NCI-H146 treated with DMSO at 0.1 percent for 48 hours (cell line): ENCODE data around the gene CUZD1.

Experiments
- DNase-seq: peaks from one replicate; lab custom pipeline; 2025; ENCODE audit not compliant: unreplicated experiment; lab: John Stamatoyannopoulos, UW

CUZD1 gene

GRCh38 chr10:122855745-122856144, 10.1 kb upstream of the CUZD1 start:
- DNase-seq, result no peak

GRCh38 chr10:122854648-122855047, 9.0 kb upstream of the CUZD1 start:
- DNase-seq, result no peak

- DNase-seq, result no peak
Measured at GRCh38 chr10:122853665-122854313, 8.1 kb upstream of the CUZD1 start.

- DNase-seq, result no peak
Measured at GRCh38 chr10:122852261-122852660, 6.6 kb upstream of the CUZD1 start.

- DNase-seq, result no peak
Measured at GRCh38 chr10:122850705-122851640, 5.3 kb upstream of the CUZD1 start.

GRCh38 chr10:122849900-122850605, 4.4 kb upstream of the CUZD1 start:
- DNase-seq, result no peak

GRCh38 chr10:122849090-122849489, 3.4 kb upstream of the CUZD1 start:
- no peak for DNase-seq

- no peak for DNase-seq
Measured at GRCh38 chr10:122847782-122848604, 2.3 kb upstream of the CUZD1 start.

- no peak for DNase-seq
Measured at GRCh38 chr10:122844146-122844545, 1.5 kb downstream of the CUZD1 start.

- DNase-seq, result no peak
Measured at GRCh38 chr10:122841569-122841968, 4.1 kb downstream of the CUZD1 start.

- no peak for DNase-seq
Measured at GRCh38 chr10:122839505-122839904, 6.2 kb downstream of the CUZD1 start.

- DNase-seq, result no peak
Measured at GRCh38 chr10:122838880-122839279, 6.8 kb downstream of the CUZD1 start.

GRCh38 chr10:122835908-122836307, 9.7 kb downstream of the CUZD1 start:
- DNase-seq, result no peak

GRCh38 chr10:122830965-122831353, 14.7 kb downstream of the CUZD1 start:
- no peak for DNase-seq

GRCh38 chr10:122830273-122830964, 15.2 kb downstream of the CUZD1 start:
- DNase-seq, result no peak

- no peak for DNase-seq
Measured at GRCh38 chr10:122829454-122829853, 16.2 kb downstream of the CUZD1 start.

- DNase-seq, result no peak
Measured at GRCh38 chr10:122828716-122829255, 16.9 kb downstream of the CUZD1 start.

GRCh38 chr10:122827302-122827701, 18.4 kb downstream of the CUZD1 start:
- no peak for DNase-seq

- no peak for DNase-seq
Measured at GRCh38 chr10:122822973-122823690, 22.5 kb downstream of the CUZD1 start.
